ENCODE data around the gene ZNF416. TPM values are rescaled to one million over a fixed set of nuclear protein-coding genes. Genes with fewer than 3 reads are reported as not detected.

Gene ZNF416
- total RNA-seq, 1 experiment from 2014 or later = 3.6 TPM

GRCh38 chr19:57559008-57559403 lies 19.7 kb downstream of the ZNF416 start:
- BruUV-seq (replicated peaks) = TSS peak; percentile 63
- Histone ChIP-seq H3K9ac (ENCODE audit: low read length) (peak overlapping the region; percentile 91), H3K27ac (ENCODE audit: low read length) (peak overlapping the region; percentile 60), H3K36me3 (ENCODE audit: low read depth, low read length) (peaks cover 31% of the 10 kb centered on the region), H2AFZ (ENCODE audit: low read length) (peak overlapping the region; percentile 93), H3K4me2 (ENCODE audit: low read length) (peak overlapping the region; percentile 87), H3K4me1 (ENCODE audit: insufficient read depth, low read length) (peaks cover 9% of the 10 kb centered on the region; the same call in 1 of the 2 replicates), H3K9me2 (replicated peaks; ENCODE audit: low read length) (no peaks in the 10 kb centered on the region), H3K27me3 (ENCODE audit: low read length) (no peaks in the 10 kb centered on the region), H4K20me1 (ENCODE audit: low read length) (no peaks in the 10 kb centered on the region), H3K4me3 (ENCODE audit: low read length) (peak overlapping the region; percentile 96), H3K79me2 (ENCODE audit: low read length) (peaks cover 21% of the 10 kb centered on the region), H3F3A (ENCODE audit: low read length, unreplicated experiment) (no peaks in the 10 kb centered on the region), H3K9me3 (ENCODE audit: low read length) (peaks cover 48% of the 10 kb centered on the region)
- intact Hi-C loops (cut with micrococcal nuclease) = loop anchor here (1.0 kb wide), 1 partner anchor 19 kb away; the partner anchor contains the start of gene ZNF416
- CTCF ChIA-PET = no interaction called here
- peak; percentile 56 for ATAC-seq
- no peak for TF ChIP-seq CTCF (conservative IDR thresholded peaks at IDR 0.05; ENCODE audit: low read depth, low read length)
- TF ChIP-seq EZH2 (IDR thresholded peaks at IDR 0.05; ENCODE audit: low read length, unreplicated experiment) = no peak
- no peak for TF ChIP-seq EZH2phosphoT487 (IDR thresholded peaks at IDR 0.05; ENCODE audit: borderline replicate concordance, low read length)
- DNase-seq = peak; percentile 30
- POLR2A ChIA-PET (ENCODE audit: unreplicated experiment) = interaction anchor here (0.5 kb wide), 1 partner anchor 330 kb away, joined by 7 read pairs; no protein-coding TSS in a partner anchor

- no peaks in the 10 kb centered on the region for H3K9me2 ChIP-seq (replicated peaks; ENCODE audit: low read length)
- no peak overlapping the region for H3K27ac ChIP-seq (ENCODE audit: low read length)
- peaks cover 47% of the 10 kb centered on the region for H3K9me3 ChIP-seq (ENCODE audit: low read length)
- peak overlapping the region; percentile 87 for H3K4me2 ChIP-seq (ENCODE audit: low read length)
- H3F3A ChIP-seq (ENCODE audit: low read length, unreplicated experiment) = no peaks in the 10 kb centered on the region
- no peaks in the 10 kb centered on the region for H4K20me1 ChIP-seq (ENCODE audit: low read length)
- ChIA-PET CTCF (no interaction called here), POLR2A (ENCODE audit: unreplicated experiment) (no interaction called here)
- peaks cover 36% of the 10 kb centered on the region for H3K36me3 ChIP-seq (ENCODE audit: low read depth, low read length)
- H3K27me3 ChIP-seq (ENCODE audit: low read length) = no peaks in the 10 kb centered on the region
- ATAC-seq = 0 out of 2 replicates have a peak, but pooled peaks have one; percentile 5
- peak overlapping the region; percentile 96 for H3K4me3 ChIP-seq (ENCODE audit: low read length)
- DNase-seq = peak; percentile 8
- H3K4me1 ChIP-seq (ENCODE audit: insufficient read depth, low read length) = peaks cover 9% of the 10 kb centered on the region; the same call in 1 of the 2 replicates
- H2AFZ ChIP-seq (ENCODE audit: low read length) = peak overlapping the region; percentile 93; the same call in 1 of the 2 replicates
- no TSS peak for BruUV-seq (replicated peaks)
- intact Hi-C loops (cut with micrococcal nuclease) = no loop called here
- 0 out of 2 replicates have a peak, but pooled peaks have one; percentile 25 for TF ChIP-seq CTCF (conservative IDR thresholded peaks at IDR 0.05; ENCODE audit: low read depth, low read length)
- no peak for TF ChIP-seq EZH2 (IDR thresholded peaks at IDR 0.05; ENCODE audit: low read length, unreplicated experiment)
- no peak for TF ChIP-seq EZH2phosphoT487 (IDR thresholded peaks at IDR 0.05; ENCODE audit: borderline replicate concordance, low read length)
- peaks cover 21% of the 10 kb centered on the region for H3K79me2 ChIP-seq (ENCODE audit: low read length)
- peak overlapping the region; percentile 91; the same call in 1 of the 2 replicates for H3K9ac ChIP-seq (ENCODE audit: low read length)
Measured at GRCh38 chr19:57558525-57558924, 20.2 kb downstream of the ZNF416 start.

- H3K79me2 ChIP-seq (ENCODE audit: low read length) = peaks cover 21% of the 10 kb centered on the region
- ChIA-PET POLR2A (ENCODE audit: unreplicated experiment) (no interaction called here), CTCF (no interaction called here)
- no peaks in the 10 kb centered on the region for H3F3A ChIP-seq (ENCODE audit: low read length, unreplicated experiment)
- H3K36me3 ChIP-seq (ENCODE audit: low read depth, low read length) = peaks cover 45% of the 10 kb centered on the region
- no peak overlapping the region for H3K9ac ChIP-seq (ENCODE audit: low read length)
- ATAC-seq = no peak
- no peak overlapping the region for H3K4me2 ChIP-seq (ENCODE audit: low read length)
- BruUV-seq (replicated peaks) = no TSS peak
- H2AFZ ChIP-seq (ENCODE audit: low read length) = no peak overlapping the region
- no peak overlapping the region for H3K27ac ChIP-seq (ENCODE audit: low read length)
- no peak for DNase-seq
- H3K4me1 ChIP-seq (ENCODE audit: insufficient read depth, low read length) = peaks cover 9% of the 10 kb centered on the region; the same call in 1 of the 2 replicates
- no peaks in the 10 kb centered on the region for H4K20me1 ChIP-seq (ENCODE audit: low read length)
- TF ChIP-seq EZH2phosphoT487 (IDR thresholded peaks at IDR 0.05; ENCODE audit: borderline replicate concordance, low read length) (no peak), CTCF (conservative IDR thresholded peaks at IDR 0.05; ENCODE audit: low read depth, low read length) (no peak), EZH2 (IDR thresholded peaks at IDR 0.05; ENCODE audit: low read length, unreplicated experiment) (no peak)
- H3K9me3 ChIP-seq (ENCODE audit: low read length) = peaks cover 47% of the 10 kb centered on the region
- no peaks in the 10 kb centered on the region for H3K27me3 ChIP-seq (ENCODE audit: low read length)
- no peaks in the 10 kb centered on the region for H3K9me2 ChIP-seq (replicated peaks; ENCODE audit: low read length)
- H3K4me3 ChIP-seq (ENCODE audit: low read length) = no peak overlapping the region; the same call in 1 of the 2 replicates
- intact Hi-C loops (cut with micrococcal nuclease) = no loop called here
Measured at GRCh38 chr19:57557659-57558058, 21.1 kb downstream of the ZNF416 start.
